IMR-90 (cell line): Measurements from ENCODE around the gene PCDHB1. TPM values are rescaled to one million over a fixed set of nuclear protein-coding genes. Genes with fewer than 3 reads are reported as not detected.

Experiments used
- ATAC-seq: fragments of 200-7000 bp; cut with Tn5 transposase; 2 replicates; pipeline ENCODE4 v1.9.1; 2020; ENCODE audit warnings: low read depth, mild to moderate bottlenecking, moderate library complexity
- BruUV-seq: library from RNA; stranded (reverse); fragments of 400-500 nt; replicated peaks from 2 replicates; lab custom pipeline; 2021; lab: Mats Ljungman, UMichigan
- CTCF ChIA-PET: fragments of 300-600 bp; formaldehyde crosslinking; extraction: SDS; loops from one replicate; lab custom pipeline; 2021; ENCODE audit warnings: antibody characterized with exemption; lab: Yijun Ruan, JAX
- POLR2A ChIA-PET: fragments of 300-600 bp; sonication (Branson Sonifier 250); formaldehyde crosslinking; loops from one replicate; lab custom pipeline; 2022; ENCODE audit warnings: antibody characterized with exemption; ENCODE audit not compliant: unreplicated experiment; lab: Charles Lee
- DNase-seq: peaks from one replicate; pipeline ENCODE4 v3.0.0; 2013
- H2AFZ ChIP-seq: replicated peaks from 2 replicates; pipeline ENCODE3; 2013; ENCODE audit warnings: low read length, mild to moderate bottlenecking; ENCODE audit not compliant: poor library complexity
- H2AK5ac ChIP-seq: 2 replicates; pipeline ENCODE4 v1.6.1; 2013; ENCODE audit warnings: low read depth, low read length, inconsistent platforms
- H2AK9ac ChIP-seq: replicated peaks from 2 replicates; pipeline ENCODE3; 2013; ENCODE audit warnings: mild to moderate bottlenecking, low read depth, low read length, moderate library complexity; ENCODE audit not compliant: poor library complexity
- H2BK120ac ChIP-seq: 2 replicates; pipeline ENCODE4 v1.6.1; 2013; ENCODE audit warnings: low read depth, low read length, inconsistent platforms
- H2BK15ac ChIP-seq: 3 replicates; pipeline ENCODE4 v1.6.1; 2013; ENCODE audit warnings: low read depth, low read length, inconsistent platforms
- H2BK20ac ChIP-seq: 2 replicates; pipeline ENCODE4 v1.6.1; 2013; ENCODE audit warnings: low read depth, mild to moderate bottlenecking, inconsistent platforms, low read length, moderate library complexity
- H2BK5ac ChIP-seq: 2 replicates; pipeline ENCODE4 v1.6.1; 2013; ENCODE audit warnings: mild to moderate bottlenecking, low read depth, low read length, inconsistent platforms; ENCODE audit not compliant: poor library complexity, severe bottlenecking
- H3K14ac ChIP-seq: replicated peaks from 2 replicates; pipeline ENCODE4 v1.6.1; 2013; ENCODE audit warnings: low read depth, low read length, inconsistent platforms
- H3K18ac ChIP-seq: 2 replicates; pipeline ENCODE4 v1.6.1; 2013; ENCODE audit warnings: low read depth, low read length, control low read depth
- H3K23ac ChIP-seq: 2 replicates; pipeline ENCODE4 v1.6.1; 2013; ENCODE audit warnings: low read depth, low read length, inconsistent platforms
- H3K27ac ChIP-seq: 2 replicates; pipeline ENCODE4 v1.5.1; 2013; ENCODE audit warnings: mild to moderate bottlenecking, control low read depth, low read length; ENCODE audit not compliant: insufficient read depth
- H3K27me3 ChIP-seq: 2 replicates; pipeline ENCODE4 v1.6.1; 2013; ENCODE audit warnings: low read length; ENCODE audit not compliant: control insufficient read depth, insufficient read depth
- H3K36me3 ChIP-seq: 2 replicates; pipeline ENCODE4 v1.6.1; 2013; ENCODE audit warnings: low read length, mixed read lengths; ENCODE audit not compliant: control insufficient read depth, insufficient read depth
- H3K4ac ChIP-seq: 2 replicates; pipeline ENCODE4 v1.6.1; 2013; ENCODE audit warnings: low read depth, low read length, inconsistent platforms
- H3K4me1 ChIP-seq: 2 replicates; pipeline ENCODE4 v1.6.1; 2013; ENCODE audit warnings: low read length, mixed read lengths; ENCODE audit not compliant: control insufficient read depth, insufficient read depth
- H3K4me2 ChIP-seq: 2 replicates; pipeline ENCODE4 v1.6.1; 2013; ENCODE audit warnings: low read depth, mild to moderate bottlenecking, control low read depth, low read length, moderate library complexity
- H3K4me3 ChIP-seq: 2 replicates; pipeline ENCODE4 v1.5.1; 2013; ENCODE audit warnings: low read depth, mild to moderate bottlenecking, control low read depth, low read length, moderate library complexity; ENCODE audit not compliant: insufficient read depth
- H3K56ac ChIP-seq: 2 replicates; pipeline ENCODE4 v1.6.1; 2013; ENCODE audit warnings: low read length, inconsistent platforms; ENCODE audit not compliant: insufficient read depth; ENCODE audit errors: extremely low read depth
- H3K79me1 ChIP-seq, 2 experiments: 2 replicates each; pipeline ENCODE4 v1.6.1; 2013; ENCODE audit warnings: low read length in 2 of 2, inconsistent platforms in 1 of 2, low read depth in 1 of 2
- H3K9ac ChIP-seq: 2 replicates; pipeline ENCODE4 v1.6.1; 2013; ENCODE audit warnings: low read depth, low read length, control low read depth
- H3K9me1 ChIP-seq: 2 replicates; pipeline ENCODE4 v1.6.1; 2013; ENCODE audit warnings: low read length, inconsistent platforms; ENCODE audit not compliant: insufficient read depth
- H3K9me3 ChIP-seq: 2 replicates; pipeline ENCODE4 v1.6.1; 2013; ENCODE audit warnings: low read length; ENCODE audit not compliant: control insufficient read depth, insufficient read depth
- H4K20me1 ChIP-seq: 2 replicates; pipeline ENCODE4 v1.6.1; 2013; ENCODE audit warnings: low read length, inconsistent platforms; ENCODE audit not compliant: insufficient read depth
- H4K5ac ChIP-seq: 2 replicates; pipeline ENCODE4 v1.6.1; 2013; ENCODE audit warnings: mild to moderate bottlenecking, low read depth, low read length, control low read depth
- H4K8ac ChIP-seq, 2 experiments: 2 replicates each; pipeline ENCODE4 v1.6.1; 2013; ENCODE audit warnings: low read depth in 2 of 2, low read length in 2 of 2, control low read depth in 1 of 2, inconsistent platforms in 1 of 2
- H4K91ac ChIP-seq: 2 replicates; pipeline ENCODE4 v1.6.1; 2013; ENCODE audit warnings: low read depth, low read length, inconsistent platforms; ENCODE audit not compliant: insufficient read depth
- MAZ ChIP-seq: IDR thresholded peaks from 2 replicates; pipeline ENCODE4 v1.6.1; 2012; ENCODE audit warnings: low read depth, mild to moderate bottlenecking, low read length, improper control_type of control experiment, moderate library complexity, borderline replicate concordance
- MXI1 ChIP-seq: IDR thresholded peaks from 2 replicates; pipeline ENCODE4 v1.6.1; 2012; ENCODE audit warnings: low read depth, mild to moderate bottlenecking, low read length, moderate library complexity, borderline replicate concordance
- RAD21 ChIP-seq: IDR thresholded peaks from 2 replicates; pipeline ENCODE4 v1.6.1; 2012; ENCODE audit warnings: low read length, improper control_type of control experiment
- WGBS, 2 experiments: methylation state at CpG; one replicate each; pipeline versions ENCODE4 v1.1.5 to v1.1.7; 2013; ENCODE audit warnings: missing lambda C conversion rate in 2 of 2; ENCODE audit not compliant: insufficient read length in 1 of 2; ENCODE audit errors: extremely low coverage in 2 of 2; 5-methylcytosine and 5-hydroxymethylcytosine counted together
- dilution Hi-C: fragments of 300-500 bp; cut with HindIII; formaldehyde crosslinking; loops from one replicate; pipeline ENCODE4 v1.14.3; 2018; ENCODE audit warnings: low sequenced_read_pairs; ENCODE audit not compliant: unreplicated experiment
- in situ Hi-C: fragments of 300-500 bp; cut with MboI; formaldehyde crosslinking; loops from 3 replicates; pipeline ENCODE4 v1.14.3; 2019; ENCODE audit warnings: low sequenced_read_pairs, inconsistent platforms, mixed read lengths
- intact Hi-C: fragments of 100-400 bp; cut with micrococcal nuclease; formaldehyde crosslinking; loops from 2 replicates; pipeline ENCODE4 v1.10.0; 2022
- polyA plus RNA-seq, 3 experiments: library from polyadenylated mRNA; depleted of rRNA; stranded (reverse); fragments of >200 nt; gene quantifications; 2 replicates each; pipeline ENCODE4 v1.2.3, GENCODE V29; 2012; ENCODE audit warnings: low replicate concordance in 1 of 3
- total RNA-seq: library from RNA; depleted of rRNA; stranded (reverse); fragments of >200 nt; gene quantifications from 2 replicates; pipeline ENCODE4 v1.2.3, GENCODE V29; 2012
- TF ChIP-seq, protein P1 (sequence below): conservative IDR thresholded peaks from 2 replicates; pipeline ENCODE4 v1.5.1; 2012; ENCODE audit warnings: mild to moderate bottlenecking, low read depth, low read length, improper control_type of control experiment

Gene PCDHB1
- total and polyA plus RNA-seq, 2 of the 4 experiments (the other 2 are of a cell fraction): not detected

DNA sequence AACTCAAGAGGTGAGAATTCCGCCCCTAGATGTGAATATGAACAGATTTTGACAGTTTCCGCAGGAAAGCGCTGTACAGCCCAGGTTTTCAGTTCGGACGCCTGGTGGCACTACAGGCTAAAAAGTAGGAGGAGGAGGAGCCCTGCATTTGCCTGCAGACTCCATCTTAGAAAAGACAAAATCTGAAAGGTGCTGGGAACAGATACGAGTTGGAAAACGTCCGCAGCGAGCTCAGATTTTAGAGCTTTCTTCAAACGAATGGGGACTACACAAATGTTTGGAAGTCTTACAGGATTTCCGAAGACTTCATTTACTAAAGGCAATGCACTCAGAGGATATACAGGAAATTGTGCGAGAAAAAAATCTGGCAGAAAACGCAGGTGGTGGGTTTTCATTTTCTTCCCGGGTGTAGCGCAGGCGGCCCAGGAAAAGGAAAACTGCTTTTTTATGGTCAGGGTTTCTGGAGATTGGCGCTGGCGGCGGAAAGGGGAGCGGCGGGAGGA, 33.4 kb downstream of the PCDHB1 start:
- Histone ChIP-seq H3K23ac (no peak overlapping the region), H3K4ac (no peak overlapping the region), H3K4me2 (peak overlapping the region; percentile 46; the same call in 1 of the 2 replicates), H2AFZ (no peak overlapping the region), H3K14ac (no peak overlapping the region), H3K36me3 (no peaks in the 10 kb centered on the region), H2AK5ac (no peak overlapping the region), H2AK9ac (no peak overlapping the region), H3K9ac (no peak overlapping the region), H3K27ac (no peak overlapping the region), H3K27me3 (no peaks in the 10 kb centered on the region), H4K20me1 (no peaks in the 10 kb centered on the region), H3K9me3 (0 out of 2 replicates have a peak, but pooled peaks cover 2% of the 10 kb centered on the region), H4K91ac (no peak overlapping the region), H2BK120ac (no peak overlapping the region), H3K9me1 (no peaks in the 10 kb centered on the region), H3K4me3 (peak overlapping the region; percentile 48), H3K4me1 (no peaks in the 10 kb centered on the region), H4K8ac (no peak overlapping the region), H2BK20ac (no peak overlapping the region), H3K79me1 (no peaks in the 10 kb centered on the region), H2BK15ac (no peak overlapping the region), H3K18ac (no peak overlapping the region), H3K56ac (no peak overlapping the region), H2BK5ac (no peak overlapping the region), H4K5ac (no peak overlapping the region)
- TF ChIP-seq RAD21 (no peak), MAZ (no peak), MXI1 (no peak)
- TF ChIP-seq, protein P1, sequence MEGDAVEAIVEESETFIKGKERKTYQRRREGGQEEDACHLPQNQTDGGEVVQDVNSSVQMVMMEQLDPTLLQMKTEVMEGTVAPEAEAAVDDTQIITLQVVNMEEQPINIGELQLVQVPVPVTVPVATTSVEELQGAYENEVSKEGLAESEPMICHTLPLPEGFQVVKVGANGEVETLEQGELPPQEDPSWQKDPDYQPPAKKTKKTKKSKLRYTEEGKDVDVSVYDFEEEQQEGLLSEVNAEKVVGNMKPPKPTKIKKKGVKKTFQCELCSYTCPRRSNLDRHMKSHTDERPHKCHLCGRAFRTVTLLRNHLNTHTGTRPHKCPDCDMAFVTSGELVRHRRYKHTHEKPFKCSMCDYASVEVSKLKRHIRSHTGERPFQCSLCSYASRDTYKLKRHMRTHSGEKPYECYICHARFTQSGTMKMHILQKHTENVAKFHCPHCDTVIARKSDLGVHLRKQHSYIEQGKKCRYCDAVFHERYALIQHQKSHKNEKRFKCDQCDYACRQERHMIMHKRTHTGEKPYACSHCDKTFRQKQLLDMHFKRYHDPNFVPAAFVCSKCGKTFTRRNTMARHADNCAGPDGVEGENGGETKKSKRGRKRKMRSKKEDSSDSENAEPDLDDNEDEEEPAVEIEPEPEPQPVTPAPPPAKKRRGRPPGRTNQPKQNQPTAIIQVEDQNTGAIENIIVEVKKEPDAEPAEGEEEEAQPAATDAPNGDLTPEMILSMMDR: peak; percentile 31
- intact Hi-C loops: no loop called here
- CTCF ChIA-PET: interaction anchor here (0.7 to 1.0 kb wide), 2 partner anchors 10 to 38 kb away, joined by 3 to 4 read pairs; partner anchors contain the start of gene PCDHB2
- WGBS, 2 experiments: 15% methylated on average over 5 of the region's 21 CpGs; no CpG with 5 or more reads in 1 of the 2 experiments
- in situ Hi-C loops: no loop called here
- dilution Hi-C loops: no loop called here
- no TSS peak for BruUV-seq
- ATAC-seq (peak; percentile 60), DNase-seq (peak; percentile 9)
- POLR2A ChIA-PET: no interaction called here
